A673 (cell line): ENCODE data around the gene PADI4.

Experiments
- EZH2 ChIP-seq: fragments of 200-600 bp; sonication (generic); IDR thresholded peaks from 2 replicates; pipeline ENCODE4 v1.6.1; 2017; ENCODE audit warnings: borderline replicate concordance, low read depth, mild to moderate bottlenecking, mixed read lengths, antibody characterized with exemption, low read length; ENCODE audit not compliant: poor library complexity, severe bottlenecking
- TF ChIP-seq, protein P1 (sequence below): fragments of 300-800, 200-600 bp; sonication (generic); conservative IDR thresholded peaks from 2 replicates; pipeline ENCODE4 v1.5.1; 2017; ENCODE audit warnings: low read depth, mild to moderate bottlenecking, antibody characterized with exemption, low read length, moderate library complexity, mixed read lengths

DNA sequence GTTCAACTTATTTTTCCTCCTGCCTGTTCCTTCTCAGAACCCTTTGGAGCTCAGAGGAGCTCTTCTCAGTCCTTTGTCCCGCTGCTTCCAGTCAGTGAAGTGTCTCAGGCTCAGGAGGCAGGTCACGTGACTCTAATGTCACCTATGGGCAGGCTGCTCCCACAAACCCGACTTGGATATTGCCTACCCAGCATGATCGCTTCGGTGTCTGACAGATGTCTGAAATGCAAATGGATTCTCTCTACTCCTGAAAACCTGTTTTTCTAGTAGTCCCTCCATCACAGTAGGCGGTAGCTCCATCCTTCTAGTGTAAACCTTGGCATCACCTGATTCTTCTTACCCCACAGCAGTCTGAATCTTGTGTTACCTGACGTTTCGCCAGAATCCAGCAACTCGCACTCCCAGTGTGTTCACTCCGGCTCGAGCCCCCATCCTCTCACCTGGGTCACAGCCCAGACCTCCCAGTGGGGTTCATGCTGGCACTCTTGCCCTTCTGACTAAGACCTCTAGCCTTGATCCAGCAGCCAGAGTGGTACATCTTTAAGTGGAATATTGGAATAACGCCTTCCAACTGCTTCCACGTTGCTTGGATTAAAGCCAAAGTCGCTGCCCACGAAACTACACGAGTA, 69.4 kb downstream of the PADI4 start:
- TF ChIP-seq, protein P1, sequence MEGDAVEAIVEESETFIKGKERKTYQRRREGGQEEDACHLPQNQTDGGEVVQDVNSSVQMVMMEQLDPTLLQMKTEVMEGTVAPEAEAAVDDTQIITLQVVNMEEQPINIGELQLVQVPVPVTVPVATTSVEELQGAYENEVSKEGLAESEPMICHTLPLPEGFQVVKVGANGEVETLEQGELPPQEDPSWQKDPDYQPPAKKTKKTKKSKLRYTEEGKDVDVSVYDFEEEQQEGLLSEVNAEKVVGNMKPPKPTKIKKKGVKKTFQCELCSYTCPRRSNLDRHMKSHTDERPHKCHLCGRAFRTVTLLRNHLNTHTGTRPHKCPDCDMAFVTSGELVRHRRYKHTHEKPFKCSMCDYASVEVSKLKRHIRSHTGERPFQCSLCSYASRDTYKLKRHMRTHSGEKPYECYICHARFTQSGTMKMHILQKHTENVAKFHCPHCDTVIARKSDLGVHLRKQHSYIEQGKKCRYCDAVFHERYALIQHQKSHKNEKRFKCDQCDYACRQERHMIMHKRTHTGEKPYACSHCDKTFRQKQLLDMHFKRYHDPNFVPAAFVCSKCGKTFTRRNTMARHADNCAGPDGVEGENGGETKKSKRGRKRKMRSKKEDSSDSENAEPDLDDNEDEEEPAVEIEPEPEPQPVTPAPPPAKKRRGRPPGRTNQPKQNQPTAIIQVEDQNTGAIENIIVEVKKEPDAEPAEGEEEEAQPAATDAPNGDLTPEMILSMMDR = no peak
- no peak for TF ChIP-seq EZH2
